Activated T-cell treated with anti-CD3 and anti-CD28 coated beads for 4 hours (primary cell): ENCODE results near the gene NANS.
"Not testable (repeated sequence)": the region's sequence is repeated elsewhere in the genome, so short reads cannot be mapped to it uniquely, and the experiment has no call there.

Experiments
- DNase-seq: peaks from one replicate; pipeline ENCODE4 v3.0.0-alpha.2; 2020

The NANS gene

DNA sequence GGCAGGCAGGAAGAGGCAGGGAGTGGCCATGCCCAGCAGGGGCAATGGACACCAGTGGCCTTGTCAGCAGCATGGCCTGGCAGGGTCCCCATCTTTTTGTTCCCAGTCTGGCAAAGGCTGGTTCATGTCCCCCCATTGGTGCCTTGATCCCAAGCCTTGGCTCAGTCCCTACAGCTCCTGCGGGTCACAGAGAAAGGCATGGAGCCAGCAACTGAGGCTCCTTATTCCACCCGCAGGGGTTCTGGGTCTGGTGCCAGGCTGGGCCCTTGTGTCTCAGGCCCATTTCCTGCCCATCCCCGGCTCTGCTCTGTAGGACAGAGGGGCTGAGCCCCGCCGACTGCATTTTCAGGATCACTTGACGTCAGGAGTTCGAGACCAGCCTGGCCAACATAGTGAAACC lies 48.5 kb downstream of the NANS start:
- no peak for DNase-seq

DNA sequence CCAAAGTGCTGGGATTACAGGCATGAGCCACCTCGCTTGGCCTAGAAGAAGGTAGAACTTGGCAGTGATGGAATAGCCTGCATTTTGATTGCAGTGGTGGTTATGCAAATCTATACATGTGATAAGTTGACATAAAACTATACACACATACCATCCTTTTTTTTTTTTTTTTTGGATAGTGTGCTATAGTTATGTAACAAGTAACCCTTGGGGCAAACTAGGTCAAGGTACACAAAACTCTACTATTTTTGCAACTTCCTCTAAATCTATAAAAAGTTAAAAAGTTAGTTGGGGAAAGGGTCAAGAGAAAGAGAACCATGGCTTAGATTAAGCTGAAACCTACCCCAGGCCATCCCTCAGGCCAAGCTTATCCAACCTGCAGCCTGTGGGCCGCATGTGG lies 51.4 kb downstream of the NANS start:
- DNase-seq = no peak

DNA sequence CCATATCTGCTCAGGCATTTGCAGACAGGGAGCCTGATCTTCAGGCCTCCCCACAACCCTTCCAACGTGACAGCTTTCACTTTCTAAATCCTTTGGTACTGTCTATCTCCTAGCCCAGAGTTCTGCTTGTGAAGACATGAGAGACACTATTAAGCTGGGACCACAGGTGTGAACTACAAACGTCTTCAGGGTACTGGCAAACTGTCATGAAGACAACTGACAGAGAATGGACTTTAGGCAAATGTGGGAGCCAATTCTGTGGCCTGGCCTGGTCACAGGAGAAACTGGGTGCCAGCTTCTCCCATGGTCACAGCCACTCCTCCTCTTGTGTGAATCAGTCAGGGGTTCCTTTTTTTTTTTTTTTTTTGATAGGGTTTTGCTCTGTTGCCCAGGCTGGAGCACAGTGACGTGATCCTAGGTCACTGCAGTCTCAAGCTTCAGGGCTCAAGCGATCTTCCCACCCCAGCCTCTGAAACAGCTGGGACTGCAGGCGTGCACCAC lies 52.0 kb downstream of the NANS start:
- DNase-seq = no peak

DNA sequence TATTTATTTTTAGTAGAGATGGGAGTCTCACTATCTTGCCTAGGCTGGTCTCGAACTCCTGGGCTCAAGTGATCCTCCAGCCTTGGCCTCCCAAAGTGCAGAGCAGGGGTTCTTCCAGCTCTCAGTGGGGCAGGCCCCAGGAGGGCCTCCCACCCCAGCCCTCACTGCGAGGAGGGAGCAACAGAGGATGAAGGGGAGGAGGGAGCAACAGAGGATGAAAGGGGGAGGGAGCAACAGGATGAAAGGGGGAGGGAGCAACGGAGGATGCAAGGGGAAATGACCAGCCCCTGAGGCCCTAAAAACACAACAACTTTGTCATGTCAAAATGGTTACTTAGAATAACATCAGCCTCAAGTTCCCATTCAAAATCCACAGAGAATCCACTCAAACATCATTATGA lies 52.5 kb downstream of the NANS start:
- no peak for DNase-seq

GRCh38 chr9:98117097-98117496 lies 60.6 kb downstream of the NANS start:
- not testable (repeated sequence) for DNase-seq

DNA sequence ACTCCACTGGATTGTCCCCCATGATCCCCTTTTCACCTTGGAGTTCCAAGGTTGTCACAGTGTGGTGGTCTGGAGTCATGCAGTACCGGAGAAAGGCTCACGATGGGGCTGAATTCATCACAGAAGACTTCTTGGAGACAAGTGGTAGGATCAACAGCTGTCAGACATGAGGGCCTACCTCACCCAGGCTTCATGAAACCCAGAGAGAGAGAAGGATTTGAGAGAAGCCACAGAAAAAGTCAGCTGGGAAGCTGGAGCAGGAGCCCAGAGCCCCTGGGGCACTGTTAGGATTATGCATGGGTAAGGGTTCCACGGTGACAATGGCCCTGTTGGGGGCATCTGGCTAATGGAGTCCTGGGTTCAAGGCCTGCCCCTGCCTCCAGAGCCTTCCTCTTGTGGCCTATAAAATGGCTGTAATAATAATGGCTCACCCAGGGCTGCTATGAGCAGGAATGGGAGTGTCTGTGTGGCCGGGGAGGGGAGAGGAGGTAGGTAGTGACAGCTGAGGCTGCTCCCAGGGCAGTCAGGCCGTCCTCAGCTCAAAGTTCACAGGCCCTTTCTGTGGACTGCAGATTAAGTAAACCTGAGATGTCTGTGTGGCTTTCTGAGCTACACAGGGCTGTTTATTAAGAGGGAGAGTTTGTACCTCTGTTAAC lies 61.6 kb downstream of the NANS start:
- peak; percentile 19 for DNase-seq

GRCh38 chr9:98118640-98119601 lies 62.4 kb downstream of the NANS start, which contains the start of gene TRIM14:
Gene TRIM14, minus strand, starts transcription at chr9:98119222. Its CDS starts 34 bp downstream, at chr9:98119188.
- DNase-seq = peak; percentile 39

DNA sequence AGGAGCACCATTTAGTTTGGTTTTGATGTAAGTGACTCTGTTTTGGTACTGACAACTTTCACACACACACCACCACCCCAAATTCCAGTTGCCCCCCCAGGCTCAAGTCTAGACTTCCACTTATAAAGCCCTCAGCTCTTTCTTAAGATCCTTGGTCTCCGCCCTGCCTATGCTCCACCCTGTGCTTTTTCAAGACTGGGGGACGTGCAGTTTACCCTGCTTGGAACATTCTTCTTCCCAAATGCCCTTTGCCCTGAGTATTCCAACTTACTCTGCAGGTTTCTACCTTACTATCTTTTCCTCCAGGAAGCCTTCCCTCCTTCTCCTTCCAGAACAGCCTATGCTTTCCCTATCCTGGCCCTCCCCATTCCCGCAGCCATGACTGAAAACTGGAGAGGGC lies 63.9 kb downstream of the NANS start:
- no peak for DNase-seq

GRCh38 chr9:98121058-98121457 lies 64.5 kb downstream of the NANS start:
- DNase-seq = no peak

- not testable (repeated sequence) for DNase-seq
Observed at GRCh38 chr9:98124091-98124490, 67.6 kb downstream of the NANS start.

GRCh38 chr9:98124637-98125426 lies 68.3 kb downstream of the NANS start:
- no peak for DNase-seq

GRCh38 chr9:98127226-98127625 lies 70.7 kb downstream of the NANS start:
- DNase-seq = no peak

DNA sequence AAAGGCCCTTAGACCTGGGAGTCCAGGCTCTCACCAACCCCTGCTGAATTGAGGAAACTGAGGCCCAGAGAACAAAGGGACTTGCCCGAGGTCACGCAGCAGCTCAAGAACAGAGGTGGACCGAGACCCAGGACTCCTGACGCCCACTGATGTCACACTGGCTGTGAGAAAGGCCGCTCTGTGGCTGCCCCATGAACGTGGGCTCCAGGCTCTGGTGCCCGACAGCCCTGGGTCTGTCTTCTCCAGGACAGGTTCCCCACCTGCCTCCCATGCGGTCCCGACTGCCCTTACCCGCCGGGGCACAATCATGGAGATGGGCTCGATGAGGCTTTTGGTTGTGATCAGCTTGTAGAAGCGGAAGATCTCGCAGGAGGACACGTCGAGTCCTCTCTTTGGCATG lies 71.8 kb downstream of the NANS start:
- no peak for DNase-seq

DNA sequence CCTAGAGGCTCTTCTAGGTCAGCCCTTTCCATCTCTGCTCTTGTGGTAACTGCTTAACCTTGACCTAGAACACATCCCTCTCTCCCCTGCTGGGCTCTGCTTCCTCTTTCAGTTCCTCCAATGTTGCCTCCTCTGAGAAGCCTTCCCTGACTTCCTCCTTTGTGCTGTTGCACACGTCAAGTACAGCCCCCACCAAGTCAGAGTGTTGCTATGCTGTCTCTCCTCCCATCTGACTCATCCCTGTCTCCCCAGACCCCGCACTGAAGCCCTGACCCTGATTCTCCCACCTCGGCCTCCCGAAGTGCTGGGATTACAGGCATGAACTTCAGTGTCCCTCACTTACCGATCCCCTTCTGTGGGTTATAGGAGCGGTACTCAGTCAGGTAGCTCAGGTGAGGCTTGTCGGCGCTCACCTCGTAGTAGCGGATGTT lies 72.9 kb downstream of the NANS start:
- no peak for DNase-seq

GRCh38 chr9:98130060-98130459 lies 73.5 kb downstream of the NANS start:
- not testable (repeated sequence) for DNase-seq

- DNase-seq = no peak
Observed at GRCh38 chr9:98130576-98131228, 74.2 kb downstream of the NANS start.

DNA sequence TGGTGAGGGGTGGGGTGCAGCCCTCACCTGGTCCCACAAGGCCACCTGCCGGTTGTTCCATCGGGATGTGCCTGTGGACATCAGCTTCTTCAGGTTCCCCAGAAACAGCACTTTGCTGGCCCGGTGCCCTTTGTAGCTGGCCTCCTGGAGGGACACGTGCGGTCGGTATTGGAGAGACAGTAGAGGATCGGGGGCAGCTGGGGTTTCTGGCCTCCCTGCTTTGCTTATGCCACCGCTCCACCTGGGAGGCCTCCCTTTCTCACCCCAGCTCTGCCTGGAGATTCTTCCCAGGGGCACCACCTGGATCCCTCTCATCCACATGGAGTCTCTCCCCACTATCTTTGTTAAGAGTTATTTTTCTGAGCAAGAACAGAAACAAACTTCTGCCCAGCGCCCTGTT lies 75.6 kb downstream of the NANS start:
- DNase-seq = no peak
